Suprapubic skin (tissue), 3 donors: Measurements from ENCODE around the gene TIMM23.

Experiments used
- POLR2AphosphoS5 ChIP-seq, 3 donors: sonication (generic); formaldehyde crosslinking; IDR thresholded peaks; one replicate each; pipeline ENCODE4 v1.6.1; 2017; ENCODE audit warnings: antibody characterized with exemption in 3 of 3
- TF ChIP-seq, protein P1 (sequence below), 2 donors: fragments of 200-600 bp in 1 of 2; fragments of 450-650 bp in 1 of 2; sonication (generic) in 1 of 2; IDR thresholded peaks; one replicate each; pipeline ENCODE4 v1.5.1; 2016 to 2019; ENCODE audit warnings: antibody characterized with exemption in 2 of 2, mild to moderate bottlenecking in 1 of 2, moderate library complexity in 1 of 2

DNA sequence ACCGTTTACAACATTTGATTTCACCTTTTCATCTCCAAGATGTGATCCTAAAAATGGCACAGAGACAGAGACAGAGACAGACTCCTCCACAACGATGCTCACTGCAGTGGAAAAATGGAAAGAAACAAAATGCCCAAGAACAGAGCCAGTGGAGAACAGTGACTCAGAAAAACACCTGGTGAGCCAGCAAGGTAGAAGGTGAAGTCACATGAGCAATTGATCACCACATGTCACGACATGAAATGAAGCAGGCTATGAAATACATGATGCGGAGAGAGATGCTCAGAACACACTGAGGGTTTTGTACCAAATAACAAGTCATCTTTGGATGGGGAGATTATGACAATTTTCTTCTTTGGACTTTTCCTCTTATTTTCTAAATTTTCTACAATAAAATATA lies 70.2 kb downstream of the TIMM23 start:
- TF ChIP-seq, protein P1, sequence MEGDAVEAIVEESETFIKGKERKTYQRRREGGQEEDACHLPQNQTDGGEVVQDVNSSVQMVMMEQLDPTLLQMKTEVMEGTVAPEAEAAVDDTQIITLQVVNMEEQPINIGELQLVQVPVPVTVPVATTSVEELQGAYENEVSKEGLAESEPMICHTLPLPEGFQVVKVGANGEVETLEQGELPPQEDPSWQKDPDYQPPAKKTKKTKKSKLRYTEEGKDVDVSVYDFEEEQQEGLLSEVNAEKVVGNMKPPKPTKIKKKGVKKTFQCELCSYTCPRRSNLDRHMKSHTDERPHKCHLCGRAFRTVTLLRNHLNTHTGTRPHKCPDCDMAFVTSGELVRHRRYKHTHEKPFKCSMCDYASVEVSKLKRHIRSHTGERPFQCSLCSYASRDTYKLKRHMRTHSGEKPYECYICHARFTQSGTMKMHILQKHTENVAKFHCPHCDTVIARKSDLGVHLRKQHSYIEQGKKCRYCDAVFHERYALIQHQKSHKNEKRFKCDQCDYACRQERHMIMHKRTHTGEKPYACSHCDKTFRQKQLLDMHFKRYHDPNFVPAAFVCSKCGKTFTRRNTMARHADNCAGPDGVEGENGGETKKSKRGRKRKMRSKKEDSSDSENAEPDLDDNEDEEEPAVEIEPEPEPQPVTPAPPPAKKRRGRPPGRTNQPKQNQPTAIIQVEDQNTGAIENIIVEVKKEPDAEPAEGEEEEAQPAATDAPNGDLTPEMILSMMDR (IDR thresholded peaks at IDR 0.05), result no peak
- no peak for TF ChIP-seq POLR2AphosphoS5 (IDR thresholded peaks at IDR 0.05)
